ENCODE measurements around the gene REEP3. TPM values are rescaled to one million over a fixed set of nuclear protein-coding genes. Genes with fewer than 3 reads are reported as not detected.
"Not testable (repeated sequence)": the region's sequence is repeated elsewhere in the genome, so short reads cannot be mapped to it uniquely, and the experiment has no call there.

The REEP3 gene
- polyA plus RNA-seq, 1 donor from 2014 or later, result 6.9 TPM

DNA sequence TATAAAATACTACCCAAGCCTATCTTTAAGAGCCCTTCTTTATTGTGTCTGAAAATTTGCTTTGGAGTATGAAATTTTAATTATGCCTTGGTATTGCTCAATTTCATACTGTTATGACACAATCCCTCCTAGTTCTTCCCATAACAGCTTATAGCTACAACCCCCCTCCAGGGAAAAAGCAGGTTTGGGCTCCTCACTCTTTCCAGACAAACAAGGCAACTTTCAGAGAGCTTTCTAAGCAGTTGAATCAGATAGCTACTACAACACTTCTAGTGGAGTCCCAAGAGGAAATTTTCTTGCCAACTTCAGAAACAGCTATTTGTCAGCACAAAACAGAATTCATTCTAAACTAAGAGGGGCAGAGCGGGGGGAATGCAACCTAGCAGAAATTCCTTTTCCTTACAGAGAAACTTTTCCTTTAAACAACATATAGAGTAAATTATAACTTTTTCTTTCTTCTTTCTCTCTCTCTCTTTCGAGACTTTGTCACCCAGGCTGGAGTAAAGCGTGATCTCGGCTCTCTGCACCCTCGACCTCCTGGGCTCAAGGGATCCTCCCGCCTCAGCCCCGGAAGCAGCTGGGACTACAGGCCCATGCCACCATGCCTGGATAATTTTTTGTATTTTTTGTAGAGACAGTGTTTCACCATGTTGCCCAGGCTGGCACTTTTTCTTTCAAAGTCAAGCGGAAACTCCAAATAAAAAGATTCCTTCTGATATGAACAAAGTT, 29.4 kb upstream of the REEP3 start:
- H3K9me3 ChIP-seq (ENCODE audit: low read length), result no peaks in the 10 kb centered on the region
- TF ChIP-seq TAF1 (IDR thresholded peaks at IDR 0.05; ENCODE audit: low read depth), result no peak
- no peak for TF ChIP-seq RAD21 (conservative IDR thresholded peaks at IDR 0.05)
- H3K4me2 ChIP-seq (ENCODE audit: low read length), result no peak overlapping the region
- no peaks in the 10 kb centered on the region for H4K20me1 ChIP-seq (ENCODE audit: insufficient read depth)
- H3K9me2 ChIP-seq (ENCODE audit: insufficient read depth, low read length), result no peaks in the 10 kb centered on the region
- H3K4me3 ChIP-seq (ENCODE audit: low read length), result no peak overlapping the region
- peaks cover 48% of the 10 kb centered on the region for H3K79me2 ChIP-seq (replicated peaks; ENCODE audit: insufficient read depth, low read length)
- H2AFZ ChIP-seq (ENCODE audit: low read depth, low read length), result no peak overlapping the region
- no peaks in the 10 kb centered on the region for H3K27me3 ChIP-seq (ENCODE audit: insufficient read depth, low read depth, low read length)
- no peaks in the 10 kb centered on the region for H3F3A ChIP-seq (ENCODE audit: insufficient read depth, low read length, poor library complexity, severe bottlenecking)
- H3K27ac ChIP-seq (ENCODE audit: low read length), result no peak overlapping the region
- H3K36me3 ChIP-seq (ENCODE audit: insufficient read depth, low read length), result peaks cover 3% of the 10 kb centered on the region
- H3K9ac ChIP-seq (ENCODE audit: low read length), result no peak overlapping the region

DNA sequence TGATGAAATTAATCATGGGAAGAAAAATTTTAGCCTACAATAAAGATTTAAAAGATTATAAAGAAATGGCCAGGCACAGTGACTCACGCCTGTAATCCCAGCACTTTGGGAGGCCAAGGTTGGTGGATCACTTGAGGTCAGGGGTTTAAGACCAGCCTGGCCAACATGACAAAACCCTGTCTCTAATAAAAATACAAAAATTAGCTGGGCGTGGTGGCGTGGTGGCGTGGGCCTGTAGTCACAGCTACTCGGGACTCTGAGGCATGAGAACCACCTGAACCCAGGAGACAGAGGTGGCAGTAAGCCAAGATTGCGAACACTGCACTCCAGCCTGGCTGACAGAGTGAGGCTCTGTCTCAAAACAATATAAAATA, 28.9 kb upstream of the REEP3 start:
- H3K27ac ChIP-seq (ENCODE audit: low read length); H3K9me3 ChIP-seq (ENCODE audit: low read length); H3K4me2 ChIP-seq (ENCODE audit: low read length); H2AFZ ChIP-seq (ENCODE audit: low read depth, low read length); H3F3A ChIP-seq (ENCODE audit: insufficient read depth, low read length, poor library complexity, severe bottlenecking); H3K36me3 ChIP-seq (ENCODE audit: insufficient read depth, low read length); H3K9ac ChIP-seq (ENCODE audit: low read length); H4K20me1 ChIP-seq (ENCODE audit: insufficient read depth); H3K4me3 ChIP-seq (ENCODE audit: low read length); H3K9me2 ChIP-seq (ENCODE audit: insufficient read depth, low read length); H3K27me3 ChIP-seq (ENCODE audit: insufficient read depth, low read depth, low read length): not testable (repeated sequence)
- H3K79me2 ChIP-seq (replicated peaks; ENCODE audit: insufficient read depth, low read length), result peaks cover 48% of the 10 kb centered on the region

DNA sequence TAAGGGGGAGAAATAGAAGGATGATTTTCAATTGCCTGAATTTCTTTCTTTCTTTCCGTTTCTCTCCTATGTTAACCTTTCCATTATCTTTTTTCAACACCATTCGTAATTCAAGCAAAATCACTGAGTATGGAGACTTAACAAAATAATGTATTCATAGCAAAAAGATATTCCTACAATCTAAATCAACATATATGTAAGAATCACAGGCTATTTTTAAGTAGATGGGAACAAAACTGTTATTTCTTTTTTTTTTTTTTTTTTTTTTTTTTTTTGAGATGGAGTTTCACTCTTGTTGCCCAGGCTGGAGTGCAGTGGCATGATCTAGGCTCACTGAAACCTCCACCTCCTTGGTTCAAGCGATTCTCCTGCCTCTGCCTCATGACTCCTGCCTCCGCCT, 28.2 kb upstream of the REEP3 start:
- Histone ChIP-seq H3K9me3 (ENCODE audit: low read length) (no peaks in the 10 kb centered on the region), H2AFZ (ENCODE audit: low read depth, low read length) (no peak overlapping the region), H3K79me2 (replicated peaks; ENCODE audit: insufficient read depth, low read length) (peaks cover 51% of the 10 kb centered on the region), H3K27ac (ENCODE audit: low read length) (no peak overlapping the region), H3K4me3 (ENCODE audit: low read length) (no peak overlapping the region), H3K36me3 (ENCODE audit: insufficient read depth, low read length) (peaks cover 3% of the 10 kb centered on the region), H3K27me3 (ENCODE audit: insufficient read depth, low read depth, low read length) (no peaks in the 10 kb centered on the region), H4K20me1 (ENCODE audit: insufficient read depth) (no peaks in the 10 kb centered on the region), H3K9ac (ENCODE audit: low read length) (no peak overlapping the region), H3F3A (ENCODE audit: insufficient read depth, low read length, poor library complexity, severe bottlenecking) (no peaks in the 10 kb centered on the region), H3K9me2 (ENCODE audit: insufficient read depth, low read length) (no peaks in the 10 kb centered on the region), H3K4me2 (ENCODE audit: low read length) (no peak overlapping the region)
- no peak for TF ChIP-seq MXI1 (conservative IDR thresholded peaks at IDR 0.05; ENCODE audit: poor library complexity, severe bottlenecking)
- no peak for TF ChIP-seq EP300 (conservative IDR thresholded peaks at IDR 0.05; ENCODE audit: poor library complexity, severe bottlenecking)
- TF ChIP-seq, protein P1, sequence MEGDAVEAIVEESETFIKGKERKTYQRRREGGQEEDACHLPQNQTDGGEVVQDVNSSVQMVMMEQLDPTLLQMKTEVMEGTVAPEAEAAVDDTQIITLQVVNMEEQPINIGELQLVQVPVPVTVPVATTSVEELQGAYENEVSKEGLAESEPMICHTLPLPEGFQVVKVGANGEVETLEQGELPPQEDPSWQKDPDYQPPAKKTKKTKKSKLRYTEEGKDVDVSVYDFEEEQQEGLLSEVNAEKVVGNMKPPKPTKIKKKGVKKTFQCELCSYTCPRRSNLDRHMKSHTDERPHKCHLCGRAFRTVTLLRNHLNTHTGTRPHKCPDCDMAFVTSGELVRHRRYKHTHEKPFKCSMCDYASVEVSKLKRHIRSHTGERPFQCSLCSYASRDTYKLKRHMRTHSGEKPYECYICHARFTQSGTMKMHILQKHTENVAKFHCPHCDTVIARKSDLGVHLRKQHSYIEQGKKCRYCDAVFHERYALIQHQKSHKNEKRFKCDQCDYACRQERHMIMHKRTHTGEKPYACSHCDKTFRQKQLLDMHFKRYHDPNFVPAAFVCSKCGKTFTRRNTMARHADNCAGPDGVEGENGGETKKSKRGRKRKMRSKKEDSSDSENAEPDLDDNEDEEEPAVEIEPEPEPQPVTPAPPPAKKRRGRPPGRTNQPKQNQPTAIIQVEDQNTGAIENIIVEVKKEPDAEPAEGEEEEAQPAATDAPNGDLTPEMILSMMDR (IDR thresholded peaks at IDR 0.05; ENCODE audit: poor library complexity, severe bottlenecking), result no peak
- TF ChIP-seq EZH2 (IDR thresholded peaks at IDR 0.05; ENCODE audit: borderline replicate concordance, insufficient read depth, low read length, poor library complexity, severe bottlenecking), result no peak
- TF ChIP-seq RAD21 (conservative IDR thresholded peaks at IDR 0.05), result no peak
- TF ChIP-seq POLR2AphosphoS5 (IDR thresholded peaks at IDR 0.05), result no peak
- TF ChIP-seq TAF1 (IDR thresholded peaks at IDR 0.05; ENCODE audit: low read depth), result no peak
- TF ChIP-seq SMC3 (conservative IDR thresholded peaks at IDR 0.05; ENCODE audit: poor library complexity), result no peak
